ENCODE measurements around the gene SYTL2. TPM values are rescaled to one million over a fixed set of nuclear protein-coding genes. Genes with fewer than 3 reads are reported as not detected.
"Not testable (repeated sequence)": the region's sequence is repeated elsewhere in the genome, so short reads cannot be mapped to it uniquely, and the experiment has no call there.

Gene SYTL2
- total RNA-seq, 1 donor from 2014 or later, result 65.8 TPM

GRCh38 chr11:85795712-85796487, 15.0 kb downstream of the SYTL2 start:
- no peak for DNase-seq

- no peak for DNase-seq
Measured at GRCh38 chr11:85791409-85791990, 19.4 kb downstream of the SYTL2 start.

- DNase-seq, result peak; percentile 40
Measured at GRCh38 chr11:85787809-85788760, 22.9 kb downstream of the SYTL2 start.

- DNase-seq, result no peak
Measured at GRCh38 chr11:85787168-85787567, 23.8 kb downstream of the SYTL2 start.

GRCh38 chr11:85784480-85785265, 26.3 kb downstream of the SYTL2 start:
- no peak for DNase-seq

GRCh38 chr11:85783758-85784157, 27.2 kb downstream of the SYTL2 start:
- DNase-seq, result no peak

GRCh38 chr11:85780780-85781517, 30.0 kb downstream of the SYTL2 start:
- DNase-seq, result not testable (repeated sequence)

GRCh38 chr11:85779956-85780640, 30.8 kb downstream of the SYTL2 start:
- no peak for DNase-seq

GRCh38 chr11:85777603-85777972, 33.4 kb downstream of the SYTL2 start:
- not testable (repeated sequence) for DNase-seq

- no peak for DNase-seq
Measured at GRCh38 chr11:85776951-85777602, 33.9 kb downstream of the SYTL2 start.

GRCh38 chr11:85774256-85775101, 36.5 kb downstream of the SYTL2 start:
- DNase-seq, result no peak

GRCh38 chr11:85772695-85773094, 38.2 kb downstream of the SYTL2 start:
- DNase-seq, result peak; percentile 19

GRCh38 chr11:85771568-85771967, 39.4 kb downstream of the SYTL2 start:
- no peak for DNase-seq

- DNase-seq, result no peak
Measured at GRCh38 chr11:85769771-85770170, 41.2 kb downstream of the SYTL2 start.

GRCh38 chr11:85768473-85769146, 42.3 kb downstream of the SYTL2 start:
- DNase-seq, result no peak

- DNase-seq, result no peak
Measured at GRCh38 chr11:85767246-85767945, 43.5 kb downstream of the SYTL2 start.

GRCh38 chr11:85766721-85767161, 44.2 kb downstream of the SYTL2 start:
- DNase-seq, result no peak

- DNase-seq, result no peak
Measured at GRCh38 chr11:85764796-85765195, 46.1 kb downstream of the SYTL2 start.

Data from tongue (tissue), 2 donors.